Skin of body (tissue), 2 donors: Measurements from ENCODE around the gene GNG7. TPM values are rescaled to one million over a fixed set of nuclear protein-coding genes. Genes with fewer than 3 reads are reported as not detected.
A peak's percentile ranks its signal among the peaks of the same experiment; 100 is the strongest.

Experiments used
- DNase-seq: peaks from one replicate; lab custom pipeline; 2025; lab: John Stamatoyannopoulos, UW
- total RNA-seq: library from RNA; depleted of rRNA; stranded (reverse); fragments of >200 nt; gene quantifications from one replicate; pipeline ENCODE4 v1.2.3, GENCODE V29; 2014

GNG7 gene
- total RNA-seq, 1 donor from 2014 or later = 2.4 TPM

GRCh38 chr19:2490659-2491058, 211.8 kb downstream of the GNG7 start:
- no peak for DNase-seq

- DNase-seq = no peak
Measured at GRCh38 chr19:2488942-2489731, 213.4 kb downstream of the GNG7 start.

- no peak for DNase-seq
Measured at GRCh38 chr19:2488405-2488941, 214.0 kb downstream of the GNG7 start.

- no peak for DNase-seq
Measured at GRCh38 chr19:2487842-2488241, 214.7 kb downstream of the GNG7 start.

GRCh38 chr19:2487090-2487489, 215.4 kb downstream of the GNG7 start:
- no peak for DNase-seq

- no peak for DNase-seq
Measured at GRCh38 chr19:2485428-2485827, 217.1 kb downstream of the GNG7 start.

GRCh38 chr19:2484178-2484937, 218.1 kb downstream of the GNG7 start:
- DNase-seq = no peak

- no peak for DNase-seq
Measured at GRCh38 chr19:2483484-2484151, 218.9 kb downstream of the GNG7 start.

GRCh38 chr19:2483084-2483483, 219.4 kb downstream of the GNG7 start:
- no peak for DNase-seq

- no peak for DNase-seq
Measured at GRCh38 chr19:2482354-2483038, 220.0 kb downstream of the GNG7 start.

- DNase-seq = no peak
Measured at GRCh38 chr19:2481466-2481865, 221.0 kb downstream of the GNG7 start.

- DNase-seq = no peak
Measured at GRCh38 chr19:2479556-2480194, 222.8 kb downstream of the GNG7 start.

- peak; percentile 51 for DNase-seq
Measured at GRCh38 chr19:2478756-2479555, 223.5 kb downstream of the GNG7 start.

GRCh38 chr19:2478278-2478755, 224.2 kb downstream of the GNG7 start:
- no peak for DNase-seq

GRCh38 chr19:2477732-2478191, 224.7 kb downstream of the GNG7 start:
- DNase-seq = no peak

GRCh38 chr19:2477141-2477710, 225.3 kb downstream of the GNG7 start:
- no peak for DNase-seq

- peak; percentile 20 for DNase-seq
Measured at GRCh38 chr19:2476451-2477140, 225.9 kb downstream of the GNG7 start.

- peak; percentile 98 for DNase-seq
Measured at GRCh38 chr19:2475702-2476450, 226.6 kb downstream of the GNG7 start, which contains the start of gene GADD45B. GADD45B (plus strand) TSS chr19:2476127; CDS start chr19:2476359, 232 bp downstream.
